Ramos (cell line): ENCODE results near the gene MAP3K6.

Experiments used
- in situ Hi-C: fragments of 300-500 bp; cut with MboI; formaldehyde crosslinking; loops from one replicate; pipeline ENCODE4 v1.14.3; 2022; ENCODE audit warnings: low sequenced_read_pairs; ENCODE audit not compliant: unreplicated experiment

Gene MAP3K6

GRCh38 chr1:27360159-27361043 is 6.4 kb downstream of the MAP3K6 start:
- in situ Hi-C loops: no loop called here

DNA sequence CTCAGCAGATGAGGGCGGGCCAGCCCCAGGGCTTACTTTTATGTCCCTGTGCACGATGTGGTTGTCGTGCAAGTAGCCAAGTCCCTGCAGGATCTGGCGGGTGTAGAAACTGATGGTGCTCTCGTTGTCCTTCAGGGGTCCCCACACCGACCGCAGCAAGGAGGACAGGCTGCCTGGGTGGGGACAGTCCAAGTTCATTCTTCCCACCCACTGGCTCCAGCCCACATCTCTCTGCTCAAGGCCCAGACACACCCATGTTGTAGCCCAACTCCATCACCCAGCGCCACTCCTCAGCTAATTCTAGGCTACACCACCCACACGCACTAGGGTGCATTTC is 7.0 kb downstream of the MAP3K6 start:
- in situ Hi-C loops: no loop called here

DNA sequence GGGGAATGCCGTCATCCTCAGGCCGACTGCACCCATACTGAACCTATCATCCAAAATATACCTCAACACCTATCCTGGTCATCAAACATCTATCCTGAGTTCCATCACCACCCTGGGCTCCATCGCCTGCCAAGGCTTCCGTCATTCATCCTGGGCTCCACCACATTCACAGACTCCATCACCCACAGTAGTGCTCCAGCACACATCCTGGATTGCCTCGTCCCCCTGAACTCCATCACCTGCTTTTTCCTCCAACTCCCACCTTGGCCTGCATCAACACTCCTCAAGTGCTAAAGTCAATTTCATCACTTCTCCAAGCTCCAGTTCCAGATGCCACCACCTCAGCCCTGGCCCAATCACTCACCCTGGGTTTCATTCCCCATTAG is 7.8 kb downstream of the MAP3K6 start:
- in situ Hi-C loops: no loop called here

DNA sequence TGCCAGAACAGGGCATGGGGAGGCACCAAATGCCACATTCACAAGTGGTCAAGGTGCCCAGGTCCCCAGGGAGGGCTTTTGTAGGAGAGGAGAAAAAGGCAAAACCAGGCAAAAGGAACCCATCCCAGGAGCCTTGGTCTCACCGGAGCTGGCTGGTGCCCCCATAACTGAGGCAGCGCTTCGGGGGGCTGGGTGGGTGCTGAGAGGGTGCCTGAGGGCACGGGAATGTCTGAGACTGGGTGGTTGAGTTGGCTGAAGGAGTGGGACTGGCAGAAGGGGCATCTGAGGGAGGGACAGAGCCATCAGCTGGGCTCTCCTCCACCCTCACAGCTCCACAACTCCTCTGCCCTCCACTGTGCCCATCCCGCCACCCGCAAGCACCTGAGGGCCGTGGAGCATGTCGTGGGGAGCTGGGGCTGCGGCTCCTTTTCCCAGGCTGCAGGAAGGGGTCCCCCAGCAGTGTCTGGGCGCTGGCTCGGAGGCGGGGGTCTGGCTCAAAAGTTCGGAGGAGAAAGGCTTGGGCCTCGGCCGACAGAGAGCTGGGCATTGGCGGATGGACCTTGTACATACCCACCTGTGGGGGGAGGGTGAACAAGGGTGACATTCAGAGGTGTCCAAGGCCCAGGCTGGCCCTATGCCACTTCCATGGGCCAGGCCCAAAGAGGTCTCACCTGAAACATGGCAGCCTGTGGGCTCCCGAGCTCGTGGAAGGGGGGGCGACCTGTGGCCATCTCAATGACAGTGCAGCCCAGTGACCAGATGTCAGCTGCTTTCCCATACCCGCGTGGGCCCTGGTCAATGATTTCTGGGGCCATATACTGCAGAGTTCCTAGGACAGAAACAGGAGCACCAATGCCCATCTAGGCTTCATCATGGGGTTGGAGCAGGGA is 8.5 kb downstream of the MAP3K6 start:
- in situ Hi-C loops: no loop called here

DNA sequence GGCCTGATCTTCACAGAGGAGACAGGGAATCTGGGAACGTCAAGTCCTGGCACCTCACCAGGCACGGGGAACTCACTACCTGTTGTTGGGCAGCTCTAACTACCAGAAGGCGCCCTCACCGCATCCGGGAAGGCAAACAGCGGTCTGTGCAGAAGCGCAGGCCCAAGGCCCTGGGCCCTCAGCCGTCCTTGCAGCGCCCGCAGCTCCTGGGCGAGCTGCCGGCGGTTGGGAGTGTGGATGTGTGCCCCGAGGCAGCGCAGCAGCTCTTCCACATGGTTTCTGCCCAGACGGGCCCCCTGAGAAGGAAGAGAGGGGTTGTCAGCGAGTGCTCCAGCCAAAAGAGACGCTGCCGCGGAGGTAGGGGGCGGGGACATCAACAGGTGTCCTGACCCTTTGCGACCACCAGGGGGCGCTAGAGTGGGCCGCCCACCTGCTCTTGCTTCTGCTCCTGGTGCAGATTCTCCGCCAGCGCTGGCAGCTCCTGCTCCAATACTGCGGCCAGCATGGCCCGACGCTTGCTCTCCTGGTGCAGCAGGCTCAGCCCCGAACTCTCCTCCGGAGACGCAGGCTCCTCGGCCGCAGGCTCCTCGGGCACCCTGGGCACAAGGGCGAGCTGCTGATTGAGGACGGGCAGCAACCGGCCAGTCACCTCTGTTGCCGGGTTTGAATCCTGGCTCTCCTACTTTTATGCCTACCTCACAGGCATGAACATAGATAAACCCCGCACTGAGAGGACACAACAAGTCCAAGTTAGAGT is 9.3 kb downstream of the MAP3K6 start:
- in situ Hi-C loops: no loop called here

DNA sequence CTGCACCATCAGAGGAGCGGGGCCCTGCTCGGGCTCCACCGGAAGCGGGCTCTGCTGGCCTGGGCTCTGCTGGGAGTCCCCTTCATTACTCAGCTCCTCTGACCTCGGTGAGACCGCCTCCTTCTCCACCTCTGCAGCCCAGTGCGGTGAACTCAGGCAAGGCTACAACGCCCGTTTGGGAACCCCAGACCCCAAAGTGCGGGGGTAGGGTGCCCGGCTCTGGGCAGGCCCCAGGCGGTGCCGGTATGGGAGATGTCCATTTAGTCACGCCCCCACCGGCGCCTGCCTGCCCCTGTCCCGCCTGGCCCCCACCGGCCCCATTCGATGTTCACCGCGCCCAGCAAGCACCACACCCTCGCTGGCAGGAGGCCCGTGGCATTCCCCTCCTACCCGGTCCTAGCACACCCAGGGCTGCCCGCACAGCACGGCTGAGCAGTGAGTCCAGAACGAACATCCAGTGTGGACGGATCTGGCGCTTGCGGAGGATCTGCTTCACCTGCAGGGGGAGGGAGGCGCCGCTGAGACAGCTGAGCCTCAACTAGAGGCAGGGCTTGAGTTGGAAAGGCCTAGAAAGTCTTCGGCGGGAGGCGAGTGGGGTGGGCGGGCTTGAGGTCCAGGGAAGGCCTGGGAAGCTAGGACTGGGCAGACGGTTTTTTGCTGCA is 10.0 kb downstream of the MAP3K6 start:
- in situ Hi-C loops: no loop called here

DNA sequence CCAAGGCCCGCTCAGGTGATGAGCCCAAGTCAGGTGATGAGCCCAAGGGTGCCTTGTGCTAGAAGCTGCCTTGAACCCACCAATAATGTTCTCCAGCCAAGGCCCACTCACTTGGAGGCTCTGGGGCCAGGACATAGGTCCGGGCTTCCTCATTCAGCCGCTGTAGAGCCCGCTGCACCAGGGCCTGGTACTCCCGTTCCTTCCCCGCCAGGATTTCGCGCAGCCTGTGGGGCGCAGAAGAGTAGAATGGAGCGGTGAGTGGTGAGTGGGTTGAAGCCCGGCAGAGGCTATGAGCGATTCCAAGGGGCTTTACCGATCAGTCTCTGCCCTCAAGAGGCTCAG is 10.5 kb downstream of the MAP3K6 start:
- in situ Hi-C loops: no loop called here

GRCh38 chr1:27355683-27356082 is 11.1 kb downstream of the MAP3K6 start:
- in situ Hi-C loops: no loop called here

- in situ Hi-C loops: no loop called here
Observed at GRCh38 chr1:27353629-27354028, 13.1 kb downstream of the MAP3K6 start.

DNA sequence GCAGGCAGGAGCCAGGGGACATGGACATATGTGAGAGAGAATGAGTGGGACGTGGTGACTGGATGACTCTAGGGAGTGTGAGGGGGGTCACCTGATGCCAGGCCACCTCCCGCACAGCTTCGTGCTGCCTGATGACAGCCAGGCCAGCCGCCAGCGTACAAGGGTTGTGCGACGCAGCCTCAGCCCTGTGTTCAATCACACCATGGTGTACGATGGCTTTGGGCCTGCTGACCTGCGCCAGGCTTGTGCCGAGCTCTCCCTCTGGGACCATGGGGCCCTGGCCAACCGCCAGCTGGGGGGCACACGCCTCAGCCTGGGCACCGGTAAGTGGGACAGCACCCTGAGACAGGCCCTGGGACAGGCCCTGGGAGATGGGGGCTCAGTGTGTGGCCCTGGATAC is 13.6 kb downstream of the MAP3K6 start:
- in situ Hi-C loops: no loop called here

GRCh38 chr1:27351541-27352107 is 15.1 kb downstream of the MAP3K6 start:
- in situ Hi-C loops: no loop called here

GRCh38 chr1:27350663-27351540 is 15.9 kb downstream of the MAP3K6 start:
- in situ Hi-C loops: no loop called here

DNA sequence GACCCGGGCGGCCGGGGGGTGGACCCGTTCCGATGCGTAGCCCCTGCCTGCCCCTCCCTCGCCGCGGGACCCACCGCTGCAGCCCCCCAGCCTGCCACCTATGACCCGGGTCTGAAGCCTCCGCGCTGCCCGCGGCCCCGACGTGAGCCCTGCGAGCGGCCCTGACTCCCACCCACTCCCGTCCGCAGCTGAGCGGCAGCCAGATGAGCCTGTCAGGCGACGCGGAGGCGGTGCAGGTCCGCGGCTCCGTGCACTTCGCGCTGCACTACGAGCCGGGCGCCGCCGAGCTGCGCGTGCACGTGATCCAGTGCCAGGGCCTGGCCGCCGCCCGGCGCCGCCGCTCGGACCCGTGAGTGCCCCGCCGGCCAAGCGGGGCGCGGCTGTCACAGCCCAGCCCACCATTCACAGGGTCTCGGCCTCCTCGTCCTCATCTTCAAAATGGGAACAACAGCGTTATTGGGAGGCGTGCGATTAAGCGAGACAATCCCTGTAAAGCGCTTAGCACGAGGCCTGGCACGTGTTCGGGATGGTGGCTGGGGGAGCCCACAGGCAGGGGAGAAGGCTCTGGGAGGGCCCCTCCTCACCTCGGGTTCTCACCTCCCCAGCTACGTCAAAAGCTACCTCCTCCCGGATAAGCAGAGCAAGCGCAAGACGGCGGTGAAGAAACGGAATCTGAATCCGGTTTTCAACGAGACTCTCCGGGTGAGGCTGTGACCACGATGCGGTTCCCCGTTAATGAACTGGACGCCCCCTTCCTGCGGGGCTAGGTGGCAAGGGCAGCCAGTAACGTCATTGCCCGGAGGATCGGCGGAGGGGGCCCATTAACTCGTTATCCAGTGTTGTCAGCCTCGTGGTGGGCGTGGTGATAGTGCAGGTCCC is 16.7 kb downstream of the MAP3K6 start:
- in situ Hi-C loops: no loop called here

- in situ Hi-C loops: no loop called here
Observed at GRCh38 chr1:27348861-27349783, 17.6 kb downstream of the MAP3K6 start.

GRCh38 chr1:27346991-27347624 is 19.7 kb downstream of the MAP3K6 start:
- in situ Hi-C loops: no loop called here

GRCh38 chr1:27346357-27346756 is 20.4 kb downstream of the MAP3K6 start:
- in situ Hi-C loops: no loop called here

- in situ Hi-C loops: no loop called here
Observed at GRCh38 chr1:27345272-27345671, 21.5 kb downstream of the MAP3K6 start.
